Measurements from ENCODE around the gene NPIPA1. TPM values are rescaled to one million over a fixed set of nuclear protein-coding genes. Genes with fewer than 3 reads are reported as not detected.
"Not testable (repeated sequence)": the region's sequence is repeated elsewhere in the genome, so short reads cannot be mapped to it uniquely, and the experiment has no call there.

The NPIPA1 gene
- 84.4 and 199 TPM in 2 replicates for total RNA-seq (ENCODE audit: low replicate concordance)
- long read RNA-seq, partial matches to known transcripts: 16 of 28 reads
- long read RNA-seq, other reads (novel, unspliced or antisense): 11 of 28 reads

DNA sequence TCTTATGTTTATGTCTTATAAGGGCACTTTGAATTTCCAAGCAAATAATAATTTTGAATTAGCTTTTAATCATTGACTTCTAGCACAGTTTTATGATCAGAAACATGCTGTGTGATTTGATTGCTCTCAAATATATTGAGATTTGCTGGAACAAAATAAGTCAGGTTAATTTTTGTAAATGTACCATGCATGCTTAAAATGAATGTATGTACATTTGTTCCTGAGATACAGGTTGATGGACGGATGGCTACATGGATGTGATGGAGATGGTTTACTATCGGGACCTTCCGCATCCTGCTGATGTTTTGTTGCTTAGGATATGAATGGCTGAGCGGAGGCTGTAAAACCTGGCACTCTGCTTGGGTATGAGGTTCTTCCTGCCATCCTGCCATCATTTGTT is at the start of gene NPIPA1:
Gene NPIPA1 (plus strand): TSS at position 301 of the 400 bp plus-strand sequence. CDS start 0 bp downstream, at position 301.
- not testable (repeated sequence) for H3K27me3 Mint-ChIP-seq; DNase-seq (ENCODE audit: extremely low spot score, unreplicated experiment); H3K4me3 Mint-ChIP-seq; H3K36me3 Mint-ChIP-seq; H3K9me3 Mint-ChIP-seq; H3K4me1 Mint-ChIP-seq (ENCODE audit: unreplicated experiment); H3K27ac Mint-ChIP-seq

DNA sequence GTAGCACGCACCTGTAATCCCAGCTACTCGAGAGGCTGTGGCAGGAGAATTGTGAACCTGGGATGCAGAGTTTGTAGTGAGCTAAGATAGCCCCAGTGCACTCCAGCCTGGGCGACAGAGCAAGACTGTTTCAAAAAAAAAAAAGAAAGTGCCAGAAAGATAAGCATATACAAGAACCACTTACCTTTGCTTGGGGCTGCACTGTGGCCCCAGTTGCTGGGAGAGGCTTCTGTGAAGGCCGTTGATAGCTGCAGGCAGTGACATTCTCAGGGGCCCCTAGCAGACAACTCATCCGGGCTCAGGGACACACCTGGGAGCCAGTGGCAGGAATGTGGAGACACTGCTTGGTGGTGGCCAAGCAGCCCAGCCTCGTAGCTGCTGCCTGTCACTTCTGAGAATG is 45.1 kb upstream of the NPIPA1 start:
- peak overlapping the region; percentile 91 for H3K27ac Mint-ChIP-seq
- H3K4me3 Mint-ChIP-seq; H3K36me3 Mint-ChIP-seq; H3K27me3 Mint-ChIP-seq; H3K4me1 Mint-ChIP-seq (ENCODE audit: unreplicated experiment); DNase-seq (ENCODE audit: extremely low spot score, unreplicated experiment); H3K9me3 Mint-ChIP-seq: not testable (repeated sequence)

DNA sequence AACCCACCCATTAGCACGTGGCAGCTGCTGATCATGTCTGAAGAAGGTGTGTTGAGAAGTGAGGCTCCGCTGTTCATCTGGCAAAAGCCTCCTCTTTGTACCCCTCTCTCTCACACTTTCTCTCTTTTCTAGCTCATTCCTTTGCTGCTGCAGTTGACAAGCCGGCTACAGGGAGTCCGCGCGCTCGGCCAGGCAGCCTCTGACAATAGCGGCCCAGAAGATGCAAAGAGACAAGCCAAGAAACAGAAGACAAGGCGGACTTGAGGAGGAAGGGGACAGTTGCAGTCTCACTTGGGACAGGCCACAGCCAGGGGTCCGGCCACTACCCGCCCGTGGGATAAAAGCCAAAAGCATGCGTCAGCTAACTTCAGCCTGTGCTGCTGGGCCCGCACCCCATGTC is 41.9 kb upstream of the NPIPA1 start:
- not testable (repeated sequence) for H3K4me1 Mint-ChIP-seq (ENCODE audit: unreplicated experiment); H3K4me3 Mint-ChIP-seq; H3K27ac Mint-ChIP-seq; H3K9me3 Mint-ChIP-seq; DNase-seq (ENCODE audit: extremely low spot score, unreplicated experiment); H3K36me3 Mint-ChIP-seq; H3K27me3 Mint-ChIP-seq

DNA sequence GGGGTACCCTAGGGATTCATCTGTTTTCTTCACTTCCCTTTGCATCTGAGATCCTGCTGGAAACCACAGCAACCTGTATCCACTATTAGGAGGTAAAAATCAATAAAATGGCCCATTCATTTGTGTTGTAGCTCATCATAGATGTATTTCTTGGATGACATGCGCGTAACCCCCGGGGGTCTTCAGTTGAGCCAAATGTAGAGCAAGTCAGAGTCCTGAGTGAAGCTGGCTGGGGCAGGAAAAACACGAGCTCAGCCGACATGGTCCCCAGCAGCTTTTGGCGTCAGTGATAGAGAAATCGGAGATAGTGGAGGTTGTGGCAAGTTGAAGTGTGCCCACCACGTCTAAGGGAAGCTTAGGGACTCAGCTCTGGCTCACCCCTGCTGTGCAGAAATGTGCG is 41.2 kb upstream of the NPIPA1 start:
- not testable (repeated sequence) for DNase-seq (ENCODE audit: extremely low spot score, unreplicated experiment); H3K9me3 Mint-ChIP-seq; H3K27me3 Mint-ChIP-seq; H3K27ac Mint-ChIP-seq; H3K36me3 Mint-ChIP-seq; H3K4me1 Mint-ChIP-seq (ENCODE audit: unreplicated experiment); H3K4me3 Mint-ChIP-seq

DNA sequence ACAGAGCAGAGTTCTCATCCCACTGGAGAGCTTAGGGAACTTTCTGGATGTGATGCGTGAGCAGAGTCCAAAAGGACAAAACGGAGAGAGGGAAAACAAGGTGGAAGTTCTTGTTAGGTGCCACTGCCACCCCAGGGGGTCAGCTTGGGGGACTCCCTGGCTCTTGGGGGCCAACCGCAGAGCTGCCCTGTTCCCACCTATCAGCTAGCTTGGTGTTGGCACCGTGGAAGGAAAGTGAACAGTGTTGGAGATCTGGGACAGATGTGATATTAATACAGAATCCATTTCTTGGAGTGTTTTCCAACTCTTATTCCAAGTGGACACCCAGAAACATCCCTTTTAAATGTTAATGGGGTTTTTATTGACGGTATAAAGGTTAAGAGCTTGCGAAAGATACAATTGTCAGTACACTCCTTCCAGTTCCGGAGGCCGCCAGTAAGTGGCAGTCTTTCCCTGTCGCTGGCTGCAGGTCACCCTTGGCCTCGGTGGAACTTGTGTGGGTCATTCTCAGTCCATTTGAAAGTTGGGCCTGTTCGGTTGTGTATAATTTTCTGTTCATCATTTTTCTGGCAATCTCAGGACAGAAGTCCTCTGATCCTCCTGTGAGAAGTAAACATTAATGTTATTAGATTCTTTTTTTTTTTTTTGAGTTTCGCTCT is 40.1 kb upstream of the NPIPA1 start:
- H3K36me3 Mint-ChIP-seq; H3K4me3 Mint-ChIP-seq; H3K27ac Mint-ChIP-seq; H3K27me3 Mint-ChIP-seq; H3K9me3 Mint-ChIP-seq; DNase-seq (ENCODE audit: extremely low spot score, unreplicated experiment); H3K4me1 Mint-ChIP-seq (ENCODE audit: unreplicated experiment): not testable (repeated sequence)
- TF ChIP-seq, protein P1, sequence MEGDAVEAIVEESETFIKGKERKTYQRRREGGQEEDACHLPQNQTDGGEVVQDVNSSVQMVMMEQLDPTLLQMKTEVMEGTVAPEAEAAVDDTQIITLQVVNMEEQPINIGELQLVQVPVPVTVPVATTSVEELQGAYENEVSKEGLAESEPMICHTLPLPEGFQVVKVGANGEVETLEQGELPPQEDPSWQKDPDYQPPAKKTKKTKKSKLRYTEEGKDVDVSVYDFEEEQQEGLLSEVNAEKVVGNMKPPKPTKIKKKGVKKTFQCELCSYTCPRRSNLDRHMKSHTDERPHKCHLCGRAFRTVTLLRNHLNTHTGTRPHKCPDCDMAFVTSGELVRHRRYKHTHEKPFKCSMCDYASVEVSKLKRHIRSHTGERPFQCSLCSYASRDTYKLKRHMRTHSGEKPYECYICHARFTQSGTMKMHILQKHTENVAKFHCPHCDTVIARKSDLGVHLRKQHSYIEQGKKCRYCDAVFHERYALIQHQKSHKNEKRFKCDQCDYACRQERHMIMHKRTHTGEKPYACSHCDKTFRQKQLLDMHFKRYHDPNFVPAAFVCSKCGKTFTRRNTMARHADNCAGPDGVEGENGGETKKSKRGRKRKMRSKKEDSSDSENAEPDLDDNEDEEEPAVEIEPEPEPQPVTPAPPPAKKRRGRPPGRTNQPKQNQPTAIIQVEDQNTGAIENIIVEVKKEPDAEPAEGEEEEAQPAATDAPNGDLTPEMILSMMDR (conservative IDR thresholded peaks at IDR 0.05): peak; percentile 54

DNA sequence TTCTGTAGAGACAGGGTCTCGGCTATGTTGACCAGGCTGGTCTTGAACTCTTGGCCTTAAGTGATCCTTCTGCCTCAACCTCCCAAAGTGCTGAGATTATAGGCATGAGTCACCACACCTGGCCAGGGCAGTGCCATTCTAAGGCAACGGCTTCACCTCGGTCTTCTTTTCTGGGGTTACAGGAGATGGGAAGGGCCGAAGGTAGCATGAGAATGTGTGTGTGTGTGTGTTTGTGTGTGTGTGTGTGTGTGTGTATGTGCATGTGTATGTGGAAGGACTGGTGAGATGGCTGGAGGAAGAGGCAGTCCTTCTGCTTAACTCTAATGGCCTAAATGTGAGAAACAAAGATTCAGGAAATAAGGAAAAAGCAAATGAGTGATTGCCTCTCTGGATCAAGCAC is 39.1 kb upstream of the NPIPA1 start:
- H3K4me1 Mint-ChIP-seq (ENCODE audit: unreplicated experiment); H3K27ac Mint-ChIP-seq; H3K27me3 Mint-ChIP-seq; H3K4me3 Mint-ChIP-seq; H3K9me3 Mint-ChIP-seq; DNase-seq (ENCODE audit: extremely low spot score, unreplicated experiment); H3K36me3 Mint-ChIP-seq: not testable (repeated sequence)

DNA sequence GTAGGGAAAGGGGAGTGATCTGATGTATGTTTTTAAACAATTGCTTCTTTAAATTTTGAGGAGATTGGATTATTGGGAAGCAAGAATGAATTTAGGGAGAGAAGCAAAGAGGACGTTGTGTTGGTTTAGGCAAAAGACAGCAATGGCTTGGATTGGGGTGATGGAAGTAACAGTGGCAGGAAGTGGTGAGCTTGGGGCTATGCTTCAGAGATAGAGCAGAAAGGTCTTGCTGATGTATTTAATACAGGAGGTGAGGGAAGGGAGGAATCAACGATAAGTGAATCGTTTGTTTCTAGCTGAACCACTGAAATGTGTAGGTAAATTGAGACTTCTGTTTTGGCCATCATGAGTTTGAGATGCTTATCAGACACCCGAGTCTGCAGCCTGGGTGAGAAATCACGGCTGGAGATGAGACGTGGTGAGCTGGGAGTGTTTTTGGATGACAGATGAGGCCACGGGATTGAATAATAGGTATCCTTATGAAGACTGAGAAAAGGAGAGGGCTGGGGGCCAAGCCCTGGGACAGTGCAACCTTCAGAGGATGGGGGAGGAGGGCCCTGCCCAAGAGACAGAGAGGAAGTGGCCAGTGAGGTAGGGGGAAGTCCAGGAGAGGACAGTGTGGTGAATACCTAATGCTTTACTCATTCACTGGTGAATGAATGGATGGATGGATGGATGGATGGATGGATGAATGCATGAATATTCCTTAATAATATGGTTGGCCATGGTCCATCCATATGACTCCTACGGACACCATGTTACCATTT is 33.9 kb upstream of the NPIPA1 start:
- not testable (repeated sequence) for H3K9me3 Mint-ChIP-seq; H3K4me3 Mint-ChIP-seq; H3K27ac Mint-ChIP-seq; H3K36me3 Mint-ChIP-seq; H3K4me1 Mint-ChIP-seq (ENCODE audit: unreplicated experiment); H3K27me3 Mint-ChIP-seq; DNase-seq (ENCODE audit: extremely low spot score, unreplicated experiment)

DNA sequence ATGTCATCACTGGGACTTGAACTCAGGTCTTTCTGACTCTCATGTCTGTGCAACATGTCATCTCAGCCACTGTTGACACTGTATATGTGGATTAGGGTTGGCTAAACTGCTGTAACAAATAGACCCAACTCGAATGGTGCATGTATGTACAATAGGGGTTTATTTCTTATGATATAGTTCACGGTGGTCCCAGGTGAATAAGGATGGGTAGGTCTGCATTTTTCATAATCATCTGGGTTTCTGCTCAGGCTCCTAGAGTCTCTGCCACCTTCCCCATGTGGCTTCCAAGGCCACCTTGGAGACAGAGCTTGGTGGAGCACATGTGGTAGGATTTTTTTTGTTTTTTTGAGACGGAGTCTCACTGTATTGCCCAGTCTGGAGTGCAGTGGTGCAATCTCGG is 27.5 kb upstream of the NPIPA1 start:
- H3K36me3 Mint-ChIP-seq; H3K4me1 Mint-ChIP-seq (ENCODE audit: unreplicated experiment); H3K27me3 Mint-ChIP-seq; H3K27ac Mint-ChIP-seq; H3K9me3 Mint-ChIP-seq; H3K4me3 Mint-ChIP-seq; DNase-seq (ENCODE audit: extremely low spot score, unreplicated experiment): not testable (repeated sequence)

DNA sequence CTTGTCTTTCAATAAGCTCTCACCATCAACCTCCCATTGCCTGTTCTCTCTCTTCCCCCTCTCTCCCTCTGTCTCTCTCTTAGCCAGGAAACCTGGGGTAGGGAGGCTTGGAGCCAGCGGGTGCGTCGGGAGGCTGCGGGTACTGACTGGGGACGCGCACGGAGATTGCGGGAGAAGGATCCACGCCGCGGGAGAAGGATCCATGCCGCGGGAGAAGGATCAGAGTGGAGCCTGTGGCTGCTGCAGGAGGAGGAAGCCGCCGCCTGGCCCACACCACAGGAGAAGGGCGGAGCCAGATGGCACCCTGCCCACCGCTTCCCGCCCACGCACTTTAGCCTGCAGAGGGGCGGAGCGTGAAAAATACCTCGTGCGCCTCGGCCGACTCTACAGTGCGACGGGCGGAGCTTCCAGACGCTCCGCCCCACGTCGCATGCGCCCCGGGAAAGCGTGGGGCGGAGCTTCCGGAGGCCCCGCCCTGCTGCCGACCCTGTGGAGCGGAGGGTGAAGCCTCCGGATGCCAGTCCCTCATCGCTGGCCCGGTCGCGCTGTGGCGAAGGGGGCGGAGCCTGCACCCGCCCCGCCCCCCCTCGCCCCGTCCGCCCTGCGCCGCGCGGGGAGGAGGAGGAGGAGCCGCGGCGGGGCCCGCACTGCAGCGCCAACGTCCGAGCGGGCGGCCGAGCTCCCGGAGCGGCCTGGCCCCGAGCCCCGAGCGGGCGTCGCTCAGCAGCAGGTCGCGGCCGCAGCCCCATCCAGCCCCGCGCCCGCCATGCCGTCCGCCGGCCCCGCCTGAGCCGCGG is 26.2 kb upstream of the NPIPA1 start:
- H3K27ac Mint-ChIP-seq; H3K9me3 Mint-ChIP-seq; H3K27me3 Mint-ChIP-seq; DNase-seq (ENCODE audit: extremely low spot score, unreplicated experiment); H3K4me3 Mint-ChIP-seq; H3K4me1 Mint-ChIP-seq (ENCODE audit: unreplicated experiment); H3K36me3 Mint-ChIP-seq: not testable (repeated sequence)

DNA sequence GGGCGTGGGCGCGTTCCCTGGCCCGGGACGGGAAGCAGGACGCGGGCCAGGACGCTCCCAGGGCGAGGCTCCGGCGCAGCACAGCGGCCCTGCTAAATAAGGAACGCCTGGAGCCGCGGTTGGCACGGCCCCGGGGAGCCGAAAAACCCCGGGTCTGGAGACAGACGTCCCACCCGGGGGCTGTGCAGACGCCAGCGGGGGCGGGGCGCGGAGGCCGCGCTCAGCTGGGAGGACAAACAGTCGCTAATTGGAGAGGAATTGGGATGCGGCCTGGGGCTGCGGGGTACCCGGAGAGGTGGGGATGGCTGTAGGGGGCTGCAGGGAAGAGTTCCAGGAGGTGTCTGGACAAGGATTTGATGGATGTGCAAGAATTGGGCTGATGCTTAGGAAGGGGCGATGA is 25.3 kb upstream of the NPIPA1 start:
- H3K4me1 Mint-ChIP-seq (ENCODE audit: unreplicated experiment); H3K27ac Mint-ChIP-seq; H3K36me3 Mint-ChIP-seq; H3K9me3 Mint-ChIP-seq; H3K27me3 Mint-ChIP-seq: not testable (repeated sequence)
- peak; percentile 82 for DNase-seq (ENCODE audit: extremely low spot score, unreplicated experiment)
- peak overlapping the region; percentile 65 for H3K4me3 Mint-ChIP-seq

DNA sequence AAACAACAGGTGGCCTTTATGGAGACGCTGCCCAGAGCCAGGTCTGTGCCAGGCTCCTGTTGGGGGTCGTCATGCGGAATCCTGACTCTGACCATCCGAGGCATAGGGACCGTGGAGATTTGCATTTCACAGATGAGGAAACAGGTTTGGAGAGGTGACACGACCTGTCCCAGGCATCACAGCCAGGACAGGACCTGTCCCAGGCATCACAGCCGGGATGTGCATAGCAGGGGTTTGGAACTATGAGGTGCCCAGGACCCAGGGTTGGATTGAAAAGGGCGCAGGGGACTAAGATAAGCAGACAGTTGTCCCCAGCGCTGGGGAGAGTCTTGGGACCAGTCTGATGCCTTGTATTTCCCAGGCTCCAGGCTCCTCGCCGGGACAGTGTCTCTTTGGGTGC is 24.7 kb upstream of the NPIPA1 start:
- not testable (repeated sequence) for H3K4me1 Mint-ChIP-seq (ENCODE audit: unreplicated experiment)

DNA sequence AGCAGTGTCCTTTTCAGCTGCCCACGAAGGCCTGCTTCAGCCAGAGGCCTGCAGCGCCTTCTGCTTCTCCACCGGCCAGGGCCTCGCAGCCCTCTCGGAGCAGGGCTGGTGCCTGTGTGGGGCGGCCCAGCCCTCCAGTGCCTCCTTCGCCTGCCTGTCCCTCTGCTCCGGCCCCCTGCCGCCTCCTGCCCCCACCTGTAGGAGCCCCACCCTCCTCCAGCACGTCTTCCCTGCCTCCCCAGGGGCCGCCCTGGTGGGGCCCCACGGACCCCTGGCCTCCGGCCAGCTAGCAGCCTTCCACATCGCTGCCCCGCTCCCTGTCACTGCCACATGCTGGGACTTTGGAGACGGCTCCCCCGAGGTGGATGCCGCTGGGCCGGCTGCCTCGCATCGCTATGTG is 18.7 kb upstream of the NPIPA1 start:
- DNase-seq (ENCODE audit: extremely low spot score, unreplicated experiment): peak; percentile 72
- H3K4me1 Mint-ChIP-seq (ENCODE audit: unreplicated experiment); H3K27ac Mint-ChIP-seq; H3K9me3 Mint-ChIP-seq; H3K36me3 Mint-ChIP-seq; H3K4me3 Mint-ChIP-seq; H3K27me3 Mint-ChIP-seq: not testable (repeated sequence)

More for the DNA sequence above, 24.7 kb upstream of the NPIPA1 start:
- H3K27me3 Mint-ChIP-seq; H3K27ac Mint-ChIP-seq; H3K36me3 Mint-ChIP-seq; H3K4me3 Mint-ChIP-seq; H3K9me3 Mint-ChIP-seq; DNase-seq (ENCODE audit: extremely low spot score, unreplicated experiment): not testable (repeated sequence)
